ENCODE measurements around the gene CFDP1. TPM values are rescaled to one million over a fixed set of nuclear protein-coding genes. Genes with fewer than 3 reads are reported as not detected.

CFDP1 gene
- total and polyA plus RNA-seq, 2 donors (not counting 3 experiments of a cell fraction or from before 2014, with no cell fraction given): 17.8 to 53.8 TPM

DNA sequence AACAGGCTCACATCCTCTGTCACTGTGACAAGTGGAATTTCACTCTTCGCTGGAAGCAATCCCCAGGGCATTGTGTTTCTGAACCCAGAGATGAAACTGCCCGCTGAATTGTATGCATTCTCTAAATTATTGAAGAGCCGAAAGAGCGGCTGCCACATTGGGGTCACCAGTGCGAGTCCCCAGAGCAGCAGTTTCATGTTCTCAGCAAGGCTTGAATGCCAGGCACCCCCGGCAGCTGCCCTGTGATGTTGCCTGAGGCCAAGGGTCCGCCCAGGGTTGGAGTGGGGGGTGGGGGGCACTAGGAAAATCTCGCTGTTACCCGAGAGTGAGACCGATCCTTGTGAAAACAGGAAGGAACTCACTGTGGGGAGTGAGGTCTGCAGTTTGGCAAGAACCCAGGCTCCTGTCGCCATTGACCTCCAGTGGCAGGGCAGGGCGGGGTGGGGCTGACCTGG lies 161.2 kb downstream of the CFDP1 start:
- no peak for TF ChIP-seq EZH2 (IDR thresholded peaks at IDR 0.05; ENCODE audit: borderline replicate concordance, low read depth, low read length, severe bottlenecking)
- TF ChIP-seq, protein P1, sequence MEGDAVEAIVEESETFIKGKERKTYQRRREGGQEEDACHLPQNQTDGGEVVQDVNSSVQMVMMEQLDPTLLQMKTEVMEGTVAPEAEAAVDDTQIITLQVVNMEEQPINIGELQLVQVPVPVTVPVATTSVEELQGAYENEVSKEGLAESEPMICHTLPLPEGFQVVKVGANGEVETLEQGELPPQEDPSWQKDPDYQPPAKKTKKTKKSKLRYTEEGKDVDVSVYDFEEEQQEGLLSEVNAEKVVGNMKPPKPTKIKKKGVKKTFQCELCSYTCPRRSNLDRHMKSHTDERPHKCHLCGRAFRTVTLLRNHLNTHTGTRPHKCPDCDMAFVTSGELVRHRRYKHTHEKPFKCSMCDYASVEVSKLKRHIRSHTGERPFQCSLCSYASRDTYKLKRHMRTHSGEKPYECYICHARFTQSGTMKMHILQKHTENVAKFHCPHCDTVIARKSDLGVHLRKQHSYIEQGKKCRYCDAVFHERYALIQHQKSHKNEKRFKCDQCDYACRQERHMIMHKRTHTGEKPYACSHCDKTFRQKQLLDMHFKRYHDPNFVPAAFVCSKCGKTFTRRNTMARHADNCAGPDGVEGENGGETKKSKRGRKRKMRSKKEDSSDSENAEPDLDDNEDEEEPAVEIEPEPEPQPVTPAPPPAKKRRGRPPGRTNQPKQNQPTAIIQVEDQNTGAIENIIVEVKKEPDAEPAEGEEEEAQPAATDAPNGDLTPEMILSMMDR (IDR thresholded peaks at IDR 0.05; ENCODE audit: extremely low read depth in 1 of 2, insufficient read depth in 1 of 2, low read depth in 1 of 2, low read length in 2 of 2): no peak
- TF ChIP-seq MYC (IDR thresholded peaks at IDR 0.05; ENCODE audit: low read depth, low read length): no peak
- TF ChIP-seq POLR2A (IDR thresholded peaks at IDR 0.05; ENCODE audit: low read depth, low read length): no peak
- TF ChIP-seq JUN (IDR thresholded peaks at IDR 0.05; ENCODE audit: borderline replicate concordance, insufficient read depth, insufficient read length, low read depth): no peak
- TF ChIP-seq GATA2 (IDR thresholded peaks at IDR 0.05; ENCODE audit: insufficient read depth, insufficient read length, low read depth, low read length): no peak
- TF ChIP-seq POLR2AphosphoS5 (IDR thresholded peaks at IDR 0.05; ENCODE audit: insufficient read depth, low read depth, low read length): no peak
- no peak for TF ChIP-seq FOS (IDR thresholded peaks at IDR 0.05; ENCODE audit: borderline replicate concordance, insufficient read depth, low read length)
- TF ChIP-seq MAX (IDR thresholded peaks at IDR 0.05; ENCODE audit: insufficient read depth, insufficient read length): no peak
- no peak overlapping the region for H3K4me2 ChIP-seq (ENCODE audit: insufficient read depth, low read length)

More for the DNA sequence above, 161.2 kb downstream of the CFDP1 start:
- no peaks in the 10 kb centered on the region for H3K9me3 ChIP-seq (replicated peaks; ENCODE audit: control insufficient read depth, insufficient read depth, low read length)
- no peaks in the 10 kb centered on the region for H3K27me3 ChIP-seq (ENCODE audit: control insufficient read depth in 2 of 2, insufficient read depth in 2 of 2, low read length in 2 of 2)
- intact Hi-C loops (cut with micrococcal nuclease): loop anchor here (2.0 kb wide), 1 partner anchor 17 kb away; no protein-coding TSS in a partner anchor
- no peak overlapping the region for H3K4me3 ChIP-seq (replicated peaks in 1 of 3; ENCODE audit: insufficient read depth in 1 of 3, low read depth in 1 of 3, low read length in 3 of 3)
- no peaks in the 10 kb centered on the region for H4K20me1 ChIP-seq (replicated peaks; ENCODE audit: control insufficient read depth, extremely low read depth, insufficient read depth, low read length)
- dilution Hi-C loops (cut with MboI; ENCODE audit: extremely low pct_ligation_motif_present, low sequenced_read_pairs): no loop called here
- no peak for DNase-seq (ENCODE audit: low read depth, low spot score)
- BruUV-seq (replicated peaks): no TSS peak
- peak overlapping the region; percentile 65 for H2AFZ ChIP-seq (ENCODE audit: low read depth, low read length)
- ChIA-PET POLR2A (no interaction called here), CTCF (interaction anchor here (1.3 kb wide), 1 partner anchor 11 kb away, joined by 6 read pairs; no protein-coding TSS in a partner anchor)
- no peak overlapping the region for H3K9ac ChIP-seq (replicated peaks; ENCODE audit: extremely low read depth, insufficient read depth, low read length)
- H3K9me1 ChIP-seq (replicated peaks; ENCODE audit: control insufficient read depth, extremely low read depth, insufficient read depth, low read length): no peaks in the 10 kb centered on the region
- H3K79me2 ChIP-seq (ENCODE audit: control insufficient read depth, insufficient read depth, low read length): no peaks in the 10 kb centered on the region
- no peak for FAIRE-seq
- H3K36me3 ChIP-seq (ENCODE audit: control insufficient read depth in 2 of 2, extremely low read depth in 1 of 2, insufficient read depth in 2 of 2, low read length in 2 of 2): no peaks in the 10 kb centered on the region
- H3K27ac ChIP-seq (ENCODE audit: insufficient read depth, low read depth, low read length): no peak overlapping the region
- H3K4me1 ChIP-seq (ENCODE audit: control insufficient read depth, extremely low read depth, insufficient read depth, low read length): peaks cover 22% of the 10 kb centered on the region
